ENCODE data around the gene DKC1. TPM values are rescaled to one million over a fixed set of nuclear protein-coding genes. Genes with fewer than 3 reads are reported as not detected.

DKC1 gene
- total and polyA plus RNA-seq, 4 donors = 24.5 to 39.6 (median 33.2) TPM

DNA sequence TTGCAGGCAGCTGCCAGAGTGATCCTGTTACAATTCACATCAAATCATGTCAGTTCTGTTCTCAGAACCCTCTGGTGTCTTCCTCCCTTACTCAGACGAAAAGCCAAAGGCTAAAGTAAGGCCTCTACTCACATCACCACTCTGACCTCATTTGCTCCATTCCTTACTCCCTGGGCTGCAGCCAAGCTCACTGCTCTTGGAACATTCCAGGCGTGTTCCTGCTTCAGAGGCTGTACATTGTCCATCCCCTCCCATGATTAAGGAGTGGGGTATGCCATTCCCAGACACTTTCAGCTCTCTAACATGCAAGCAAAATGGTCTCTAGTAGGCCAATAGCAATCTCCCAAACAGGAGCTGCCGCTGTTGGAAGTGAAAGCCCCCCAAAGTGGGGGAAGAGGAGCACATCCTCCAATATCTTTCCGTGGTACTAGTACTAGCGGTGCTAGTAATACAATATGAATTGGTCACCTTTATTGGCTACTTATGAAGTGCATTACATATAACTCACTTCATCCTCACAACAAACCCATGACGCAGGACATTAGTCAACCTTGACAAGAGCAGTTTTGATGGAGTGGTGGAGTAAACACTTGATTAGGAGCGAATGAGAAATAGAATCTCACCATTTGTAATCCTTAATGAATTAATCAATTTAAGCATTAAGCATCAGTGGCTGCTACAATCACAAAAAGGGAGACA is 26.8 kb upstream of the DKC1 start:
- Histone ChIP-seq H3K27ac (ENCODE audit: low read depth in 1 of 2, low read length in 1 of 2) (peak overlapping the region; percentile 66 to 80), H3K4me3 (no peak overlapping the region), H3K27me3 (ENCODE audit: control insufficient read depth in 3 of 3, insufficient read depth in 3 of 3, low read length in 2 of 3) (no peaks in the 10 kb centered on the region), H3K36me3 (ENCODE audit: control insufficient read depth in 4 of 4, insufficient read depth in 4 of 4, low read length in 4 of 4) (no peaks in the 10 kb centered on the region), H3K9me3 (ENCODE audit: control insufficient read depth in 4 of 4, insufficient read depth in 3 of 4, low read length in 3 of 4) (peaks cover 0 to 2% (median 0%) of the 10 kb centered on the region in 4 donors), H3K9ac (ENCODE audit: insufficient read depth in 1 of 2, low read length in 2 of 2) (no peak overlapping the region), H3K4me1 (ENCODE audit: control insufficient read depth in 5 of 5, insufficient read depth in 5 of 5, low read length in 5 of 5) (peaks cover 16 to 60% (median 35%) of the 10 kb centered on the region in 5 donors)
- ATAC-seq (ENCODE audit: insufficient read depth, low FRiP score) = no peak
- 47 to 77% methylated on average over 7 of the region's 7 CpGs for WGBS, 2 donors
- no peak for TF ChIP-seq CTCF (IDR thresholded peaks at IDR 0.05; ENCODE audit: control extremely low read depth, extremely low read depth)
- DNase-seq = peak; percentile 55 to 62 (median 61)

DNA sequence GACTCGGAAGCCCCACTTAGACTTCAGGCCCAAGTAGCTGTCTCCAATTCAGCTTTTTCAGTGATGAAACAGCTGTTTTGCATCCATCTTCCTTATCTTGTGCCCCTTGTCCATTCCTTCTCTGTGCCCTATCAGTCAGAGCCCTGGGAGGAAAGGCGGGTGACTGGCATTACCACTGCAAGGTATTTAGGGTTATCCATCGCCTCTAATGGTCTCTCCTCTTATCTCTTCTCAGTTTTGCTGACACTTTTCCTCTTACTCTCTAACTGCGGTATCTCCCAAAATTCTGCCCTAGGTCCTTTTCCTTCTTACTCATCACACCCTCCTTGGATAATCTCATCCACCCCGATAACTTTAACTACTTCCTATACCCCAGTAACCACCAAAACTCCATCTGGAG is 25.5 kb upstream of the DKC1 start:
- TF ChIP-seq CTCF (IDR thresholded peaks at IDR 0.05; ENCODE audit: control extremely low read depth, extremely low read depth) = no peak
- Histone ChIP-seq H3K36me3 (ENCODE audit: control insufficient read depth in 4 of 4, insufficient read depth in 4 of 4, low read length in 4 of 4) (no peaks in the 10 kb centered on the region), H3K9ac (ENCODE audit: insufficient read depth in 1 of 2, low read length in 2 of 2) (no peak overlapping the region), H3K4me1 (ENCODE audit: control insufficient read depth in 5 of 5, insufficient read depth in 5 of 5, low read length in 5 of 5) (peaks cover 15 to 47% (median 24%) of the 10 kb centered on the region in 5 donors), H3K27me3 (ENCODE audit: control insufficient read depth in 3 of 3, insufficient read depth in 3 of 3, low read length in 2 of 3) (no peaks in the 10 kb centered on the region), H3K4me3 (no peak overlapping the region), H3K9me3 (ENCODE audit: control insufficient read depth in 4 of 4, insufficient read depth in 3 of 4, low read length in 3 of 4) (peaks cover 0 to 3% (median 0%) of the 10 kb centered on the region in 4 donors), H3K27ac (ENCODE audit: low read depth in 1 of 2, low read length in 1 of 2) (peak overlapping the region; percentile 64 to 80)
- ATAC-seq (ENCODE audit: insufficient read depth, low FRiP score) (no peak), DNase-seq (no peak)
- 74 to 79% methylated on average over 5 of the region's 5 CpGs for WGBS, 2 donors

DNA sequence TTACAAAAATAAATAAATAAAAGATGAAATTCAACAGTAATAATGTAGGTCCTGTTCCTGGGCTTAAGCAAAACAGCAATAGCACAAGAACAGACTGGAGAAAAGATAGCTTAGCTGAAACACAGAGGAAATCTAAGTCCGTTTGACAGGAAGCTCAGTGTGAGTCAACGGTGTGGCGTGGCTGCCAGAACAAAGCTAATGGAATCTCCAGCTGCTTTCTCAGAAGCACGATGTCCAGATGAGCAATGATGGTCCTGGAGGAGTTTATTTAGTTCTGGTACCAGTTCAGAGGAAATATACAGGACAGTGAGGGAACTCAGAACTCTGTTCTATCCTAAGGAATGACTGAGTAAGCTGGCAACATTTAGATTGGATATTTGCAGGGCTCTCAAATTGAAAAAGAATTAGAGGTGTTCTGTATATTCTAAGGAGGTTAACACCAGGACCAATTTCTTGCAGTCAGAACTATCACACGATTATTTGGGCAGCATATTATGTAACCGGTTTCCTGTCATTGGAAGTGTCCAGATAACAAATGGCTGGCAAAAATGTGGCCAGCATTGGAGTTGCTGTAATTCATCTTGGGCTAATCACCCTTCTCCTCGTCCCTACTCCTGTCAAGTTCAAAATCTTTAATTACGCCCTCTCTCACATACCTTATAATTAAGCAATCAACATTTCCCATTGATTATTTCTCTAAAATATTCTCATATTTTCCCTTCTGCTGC is 24.5 kb upstream of the DKC1 start:
- 7 to 41% methylated on average over 8 of the region's 8 CpGs for WGBS, 2 donors
- DNase-seq = peak; percentile 49 to 83 (median 65)
- H3K9me3 ChIP-seq (ENCODE audit: control insufficient read depth in 4 of 4, insufficient read depth in 3 of 4, low read length in 3 of 4) = peaks cover 0 to 3% (median 0%) of the 10 kb centered on the region in 4 donors
- H3K4me1 ChIP-seq (ENCODE audit: control insufficient read depth in 5 of 5, insufficient read depth in 5 of 5, low read length in 5 of 5) = peaks cover 14 to 37% (median 17%) of the 10 kb centered on the region in 5 donors
- H3K4me3 ChIP-seq = no peak overlapping the region
- no peak for TF ChIP-seq CTCF (IDR thresholded peaks at IDR 0.05; ENCODE audit: control extremely low read depth, extremely low read depth)
- H3K36me3 ChIP-seq (ENCODE audit: control insufficient read depth in 4 of 4, insufficient read depth in 4 of 4, low read length in 4 of 4) = no peaks in the 10 kb centered on the region
- ATAC-seq (ENCODE audit: insufficient read depth, low FRiP score) = no peak
- H3K9ac ChIP-seq (ENCODE audit: insufficient read depth in 1 of 2, low read length in 2 of 2) = peak overlapping the region in 1 of 2 donors; percentile 34
- no peaks in the 10 kb centered on the region for H3K27me3 ChIP-seq (ENCODE audit: control insufficient read depth in 3 of 3, insufficient read depth in 3 of 3, low read length in 2 of 3)
- H3K27ac ChIP-seq (ENCODE audit: low read depth in 1 of 2, low read length in 1 of 2) = peak overlapping the region in 1 of 2 donors; percentile 80

All from lung (tissue), 12 donors.